Neutrophil (primary cell): Measurements from ENCODE around the gene EPHA6.

Experiments
- H3K27ac ChIP-seq: fragments of 200-600 bp; sonication (generic); 2 replicates; pipeline ENCODE4 v1.5.1; 2016; ENCODE audit warnings: mild to moderate bottlenecking, moderate library complexity
- H3K27me3 ChIP-seq: fragments of 200-600 bp; sonication (generic); 2 replicates; pipeline ENCODE4 v1.6.0; 2016; ENCODE audit warnings: mild to moderate bottlenecking
- H3K36me3 ChIP-seq: fragments of 200-600 bp; sonication (generic); 2 replicates; pipeline ENCODE4 v1.5.1; 2017
- H3K4me1 ChIP-seq, 2 experiments: fragments of 200-600 bp in 1 of 2; sonication (generic) in 1 of 2; 1 replicate in 1 of 2; 2 replicates in 1 of 2; pipeline versions ENCODE4 v1.5.1 to v1.6.1; 2013 to 2016; ENCODE audit warnings: low read depth in 1 of 2, low read length in 1 of 2, mild to moderate bottlenecking in 1 of 2, moderate library complexity in 1 of 2; ENCODE audit not compliant: control insufficient read depth in 1 of 2, insufficient read depth in 1 of 2
- H3K4me3 ChIP-seq, 2 experiments: fragments of 200-600 bp in 1 of 2; sonication (generic) in 1 of 2; 1 replicate in 1 of 2; 2 replicates in 1 of 2; pipeline ENCODE4 v1.5.1; 2013 to 2016; ENCODE audit warnings: low read depth in 1 of 2, low read length in 1 of 2, mild to moderate bottlenecking in 1 of 2, moderate library complexity in 1 of 2
- H3K9me3 ChIP-seq: fragments of 200-600 bp; sonication (generic); 2 replicates; pipeline ENCODE4 v1.5.1; 2016
- TF ChIP-seq, protein P1 (sequence below): fragments of 200-600 bp; sonication (generic); IDR thresholded peaks from 2 replicates; pipeline ENCODE4 v1.5.1; 2016; ENCODE audit warnings: antibody characterized with exemption

EPHA6 gene

DNA sequence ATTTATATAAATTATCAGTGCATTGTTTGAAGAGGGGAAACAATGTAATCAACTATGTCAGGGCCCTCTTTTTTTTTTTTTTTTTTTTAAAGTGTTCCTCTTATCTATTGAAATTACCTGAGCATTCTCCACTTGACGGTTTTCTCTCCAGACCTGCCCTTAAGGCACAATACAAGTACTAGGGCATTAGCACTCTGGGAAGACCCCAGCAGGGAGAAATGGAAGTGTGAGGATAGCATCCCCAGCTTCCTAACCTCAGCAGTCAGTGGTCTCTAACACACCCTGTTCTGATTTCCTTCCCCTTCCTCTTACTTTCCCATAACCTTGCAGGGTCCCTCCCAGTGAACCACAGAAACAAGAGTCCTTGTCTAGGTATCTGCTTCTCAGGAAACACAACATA lies 491.8 kb downstream of the EPHA6 start:
- no peak overlapping the region for H3K4me3 ChIP-seq
- no peaks in the 10 kb centered on the region for H3K4me1 ChIP-seq
- H3K36me3 ChIP-seq = no peaks in the 10 kb centered on the region
- no peaks in the 10 kb centered on the region for H3K9me3 ChIP-seq
- H3K27ac ChIP-seq = no peak overlapping the region
- TF ChIP-seq, protein P1, sequence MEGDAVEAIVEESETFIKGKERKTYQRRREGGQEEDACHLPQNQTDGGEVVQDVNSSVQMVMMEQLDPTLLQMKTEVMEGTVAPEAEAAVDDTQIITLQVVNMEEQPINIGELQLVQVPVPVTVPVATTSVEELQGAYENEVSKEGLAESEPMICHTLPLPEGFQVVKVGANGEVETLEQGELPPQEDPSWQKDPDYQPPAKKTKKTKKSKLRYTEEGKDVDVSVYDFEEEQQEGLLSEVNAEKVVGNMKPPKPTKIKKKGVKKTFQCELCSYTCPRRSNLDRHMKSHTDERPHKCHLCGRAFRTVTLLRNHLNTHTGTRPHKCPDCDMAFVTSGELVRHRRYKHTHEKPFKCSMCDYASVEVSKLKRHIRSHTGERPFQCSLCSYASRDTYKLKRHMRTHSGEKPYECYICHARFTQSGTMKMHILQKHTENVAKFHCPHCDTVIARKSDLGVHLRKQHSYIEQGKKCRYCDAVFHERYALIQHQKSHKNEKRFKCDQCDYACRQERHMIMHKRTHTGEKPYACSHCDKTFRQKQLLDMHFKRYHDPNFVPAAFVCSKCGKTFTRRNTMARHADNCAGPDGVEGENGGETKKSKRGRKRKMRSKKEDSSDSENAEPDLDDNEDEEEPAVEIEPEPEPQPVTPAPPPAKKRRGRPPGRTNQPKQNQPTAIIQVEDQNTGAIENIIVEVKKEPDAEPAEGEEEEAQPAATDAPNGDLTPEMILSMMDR = no peak
- no peaks in the 10 kb centered on the region for H3K27me3 ChIP-seq

- no peak overlapping the region for H3K27ac ChIP-seq
- TF ChIP-seq, protein P1 = no peak
- H3K4me1 ChIP-seq = no peaks in the 10 kb centered on the region
- no peaks in the 10 kb centered on the region for H3K27me3 ChIP-seq
- no peaks in the 10 kb centered on the region for H3K9me3 ChIP-seq
- H3K4me3 ChIP-seq = no peak overlapping the region
- no peaks in the 10 kb centered on the region for H3K36me3 ChIP-seq
Observed at GRCh38 chr3:97338375-97338774, 524.0 kb downstream of the EPHA6 start.

DNA sequence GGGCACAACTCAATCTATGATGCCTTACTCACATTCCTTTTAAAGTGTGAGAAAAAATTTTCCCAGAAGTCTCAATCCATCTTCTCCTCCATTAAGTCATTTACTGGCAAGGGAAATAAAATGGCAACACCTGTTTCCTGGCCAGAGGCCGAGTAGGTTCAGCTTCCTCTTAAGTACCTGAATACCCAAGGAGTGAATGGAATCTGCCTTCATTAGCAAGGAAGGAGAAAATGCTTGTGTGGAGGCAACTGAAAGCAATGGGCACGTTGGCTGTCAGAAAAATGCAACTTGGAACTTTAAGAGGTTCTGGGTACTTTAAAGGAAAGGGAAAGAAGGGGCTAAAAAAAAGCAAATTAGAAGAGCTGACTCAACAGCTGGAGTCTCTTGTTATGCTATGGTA lies 526.5 kb downstream of the EPHA6 start:
- H3K4me1 ChIP-seq = no peaks in the 10 kb centered on the region

GRCh38 chr3:97347780-97348179 lies 533.4 kb downstream of the EPHA6 start:
- Histone ChIP-seq H3K9me3 (no peaks in the 10 kb centered on the region), H3K27me3 (no peaks in the 10 kb centered on the region), H3K27ac (no peak overlapping the region), H3K4me1 (no peaks in the 10 kb centered on the region), H3K4me3 (no peak overlapping the region), H3K36me3 (no peaks in the 10 kb centered on the region)
- TF ChIP-seq, protein P1 = no peak

More for the DNA sequence above, 526.5 kb downstream of the EPHA6 start:
- Histone ChIP-seq H3K36me3 (no peaks in the 10 kb centered on the region), H3K27me3 (no peaks in the 10 kb centered on the region), H3K4me3 (no peak overlapping the region), H3K27ac (no peak overlapping the region), H3K9me3 (no peaks in the 10 kb centered on the region)
- TF ChIP-seq, protein P1 = no peak

- Histone ChIP-seq H3K27ac (no peak overlapping the region), H3K4me1 (no peaks in the 10 kb centered on the region), H3K4me3 (no peak overlapping the region), H3K36me3 (no peaks in the 10 kb centered on the region), H3K9me3 (no peaks in the 10 kb centered on the region), H3K27me3 (no peaks in the 10 kb centered on the region)
- TF ChIP-seq, protein P1 = no peak
Observed at GRCh38 chr3:97350971-97351370, 536.6 kb downstream of the EPHA6 start.

- Histone ChIP-seq H3K4me1 (no peaks in the 10 kb centered on the region), H3K36me3 (no peaks in the 10 kb centered on the region), H3K4me3 (no peak overlapping the region), H3K27ac (no peak overlapping the region), H3K27me3 (no peaks in the 10 kb centered on the region), H3K9me3 (no peaks in the 10 kb centered on the region)
- TF ChIP-seq, protein P1 = no peak
Observed at GRCh38 chr3:97353176-97353575, 538.8 kb downstream of the EPHA6 start.
